ENCODE results near the gene FGFBP2.

The FGFBP2 gene

GRCh38 chr4:15935504-15936402 lies 27.2 kb downstream of the FGFBP2 start:
- no peak for TF ChIP-seq CTCF (IDR thresholded peaks at IDR 0.05; ENCODE audit: low read depth, low read length, missing control alignments)
- no peak for DNase-seq (ENCODE audit: low read depth)
- no peak overlapping the region for H3K4me3 ChIP-seq (ENCODE audit: low read depth, low read length)

- no peak overlapping the region for H3K4me3 ChIP-seq (ENCODE audit: low read depth, low read length)
- no peak for DNase-seq (ENCODE audit: low read depth)
- TF ChIP-seq CTCF (IDR thresholded peaks at IDR 0.05; ENCODE audit: low read depth, low read length, missing control alignments): no peak
Observed at GRCh38 chr4:15934259-15934658, 28.7 kb downstream of the FGFBP2 start.

GRCh38 chr4:15931451-15932210 lies 31.3 kb downstream of the FGFBP2 start:
- no peak for TF ChIP-seq CTCF (IDR thresholded peaks at IDR 0.05; ENCODE audit: low read depth, low read length, missing control alignments)
- DNase-seq (ENCODE audit: low read depth): no peak

GRCh38 chr4:15930314-15930713 lies 32.7 kb downstream of the FGFBP2 start:
- no peak overlapping the region for H3K4me3 ChIP-seq (ENCODE audit: low read depth, low read length)
- DNase-seq (ENCODE audit: low read depth): no peak
- no peak for TF ChIP-seq CTCF (IDR thresholded peaks at IDR 0.05; ENCODE audit: low read depth, low read length, missing control alignments)

More at GRCh38 chr4:15931451-15932210, 31.3 kb downstream of the FGFBP2 start:
- H3K4me3 ChIP-seq (ENCODE audit: low read depth, low read length): no peak overlapping the region

GRCh38 chr4:15929540-15929939 lies 33.4 kb downstream of the FGFBP2 start:
- DNase-seq (ENCODE audit: low read depth): no peak
- no peak overlapping the region for H3K4me3 ChIP-seq (ENCODE audit: low read depth, low read length)
- no peak for TF ChIP-seq CTCF (IDR thresholded peaks at IDR 0.05; ENCODE audit: low read depth, low read length, missing control alignments)

GRCh38 chr4:15928883-15929282 lies 34.1 kb downstream of the FGFBP2 start:
- no peak for TF ChIP-seq CTCF (IDR thresholded peaks at IDR 0.05; ENCODE audit: low read depth, low read length, missing control alignments)
- DNase-seq (ENCODE audit: low read depth): no peak

More at GRCh38 chr4:15928883-15929282, 34.1 kb downstream of the FGFBP2 start:
- H3K4me3 ChIP-seq (ENCODE audit: low read depth, low read length): no peak overlapping the region

All from GM12864 (cell line).